Measurements from ENCODE around the gene SMAD9. TPM values are rescaled to one million over a fixed set of nuclear protein-coding genes. Genes with fewer than 3 reads are reported as not detected.

The SMAD9 gene
- total RNA-seq, 1 donor, result 4.7 TPM

DNA sequence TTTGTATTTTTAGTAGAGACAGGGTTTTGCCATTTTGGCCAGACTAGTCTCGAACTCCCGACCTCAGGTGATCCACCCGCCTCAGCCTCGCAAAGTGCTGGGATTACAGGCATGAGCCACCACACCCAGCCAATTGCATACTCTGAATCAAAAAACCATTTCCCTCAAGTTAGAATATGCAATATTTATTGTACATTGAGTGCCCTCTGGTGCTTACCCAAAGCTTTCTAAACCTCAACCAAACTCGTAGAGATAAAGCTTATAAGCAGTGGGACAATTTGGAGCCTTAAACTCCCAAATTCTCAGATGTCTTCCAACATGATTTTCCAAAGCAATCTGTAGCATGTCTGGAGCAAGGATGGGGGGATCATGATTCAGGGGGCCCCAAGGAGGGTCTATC, 78.6 kb downstream of the SMAD9 start:
- no peaks in the 10 kb centered on the region for H3K27me3 ChIP-seq (ENCODE audit: insufficient read depth, low read length)
- H3K9me3 ChIP-seq (ENCODE audit: low read depth, low read length), result no peaks in the 10 kb centered on the region
- no peak overlapping the region for H3K4me2 ChIP-seq (ENCODE audit: insufficient read depth, low read length)
- no peaks in the 10 kb centered on the region for H3K4me1 ChIP-seq (ENCODE audit: insufficient read depth, low read length)
- H4K20me1 ChIP-seq (ENCODE audit: insufficient read depth, low read length), result no peaks in the 10 kb centered on the region
- no peak overlapping the region for H2AFZ ChIP-seq (ENCODE audit: low read length)
- H3K79me2 ChIP-seq (ENCODE audit: insufficient read depth, low read length), result no peaks in the 10 kb centered on the region
- no peaks in the 10 kb centered on the region for H3K36me3 ChIP-seq (ENCODE audit: insufficient read depth, low read length)
- peak; percentile 75 for DNase-seq (ENCODE audit: insufficient read length, low spot score, missing footprints)
- no peak overlapping the region for H3K4me3 ChIP-seq (ENCODE audit: insufficient read depth, low read length)
- TF ChIP-seq, protein P1, sequence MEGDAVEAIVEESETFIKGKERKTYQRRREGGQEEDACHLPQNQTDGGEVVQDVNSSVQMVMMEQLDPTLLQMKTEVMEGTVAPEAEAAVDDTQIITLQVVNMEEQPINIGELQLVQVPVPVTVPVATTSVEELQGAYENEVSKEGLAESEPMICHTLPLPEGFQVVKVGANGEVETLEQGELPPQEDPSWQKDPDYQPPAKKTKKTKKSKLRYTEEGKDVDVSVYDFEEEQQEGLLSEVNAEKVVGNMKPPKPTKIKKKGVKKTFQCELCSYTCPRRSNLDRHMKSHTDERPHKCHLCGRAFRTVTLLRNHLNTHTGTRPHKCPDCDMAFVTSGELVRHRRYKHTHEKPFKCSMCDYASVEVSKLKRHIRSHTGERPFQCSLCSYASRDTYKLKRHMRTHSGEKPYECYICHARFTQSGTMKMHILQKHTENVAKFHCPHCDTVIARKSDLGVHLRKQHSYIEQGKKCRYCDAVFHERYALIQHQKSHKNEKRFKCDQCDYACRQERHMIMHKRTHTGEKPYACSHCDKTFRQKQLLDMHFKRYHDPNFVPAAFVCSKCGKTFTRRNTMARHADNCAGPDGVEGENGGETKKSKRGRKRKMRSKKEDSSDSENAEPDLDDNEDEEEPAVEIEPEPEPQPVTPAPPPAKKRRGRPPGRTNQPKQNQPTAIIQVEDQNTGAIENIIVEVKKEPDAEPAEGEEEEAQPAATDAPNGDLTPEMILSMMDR (IDR thresholded peaks at IDR 0.05; ENCODE audit: extremely low read depth, low read depth, low read length), result no peak
- no peak overlapping the region for H3K27ac ChIP-seq (ENCODE audit: low read depth, low read length)

DNA sequence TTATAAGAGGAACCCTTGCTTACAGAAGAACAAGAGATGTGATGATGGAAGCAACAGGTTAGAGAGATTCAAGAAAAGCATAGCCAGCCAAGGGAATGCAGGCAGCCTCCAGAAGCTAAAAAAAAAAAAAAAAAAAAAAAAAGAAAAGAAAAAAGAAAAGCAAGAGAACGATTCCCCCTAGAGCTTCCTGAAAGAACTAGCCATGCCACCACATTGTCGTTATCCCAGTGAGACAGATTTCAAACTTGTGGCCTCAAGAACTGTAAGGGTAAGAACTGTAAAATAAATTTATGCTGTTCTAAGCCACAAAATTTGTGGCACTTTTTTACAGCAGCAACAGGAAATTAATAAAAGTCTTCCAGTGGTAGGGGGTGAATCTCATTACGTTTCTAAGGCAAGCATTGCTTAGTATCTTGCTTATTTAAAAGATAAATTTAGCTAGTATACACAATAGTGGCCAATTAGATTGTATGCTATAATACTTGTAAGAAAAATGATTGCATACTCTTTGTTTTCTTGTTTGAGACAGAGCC, 79.3 kb downstream of the SMAD9 start:
- Histone ChIP-seq H3K4me3 (ENCODE audit: insufficient read depth, low read length) (no peak overlapping the region), H3K4me1 (ENCODE audit: insufficient read depth, low read length) (no peaks in the 10 kb centered on the region), H3K4me2 (ENCODE audit: insufficient read depth, low read length) (no peak overlapping the region), H3K79me2 (ENCODE audit: insufficient read depth, low read length) (no peaks in the 10 kb centered on the region), H3K9me3 (ENCODE audit: low read depth, low read length) (no peaks in the 10 kb centered on the region), H3K27me3 (ENCODE audit: insufficient read depth, low read length) (no peaks in the 10 kb centered on the region), H4K20me1 (ENCODE audit: insufficient read depth, low read length) (no peaks in the 10 kb centered on the region), H2AFZ (ENCODE audit: low read length) (no peak overlapping the region), H3K36me3 (ENCODE audit: insufficient read depth, low read length) (no peaks in the 10 kb centered on the region), H3K27ac (ENCODE audit: low read depth, low read length) (no peak overlapping the region)
- DNase-seq (ENCODE audit: insufficient read length, low spot score, missing footprints), result no peak
- TF ChIP-seq, protein P1 (IDR thresholded peaks at IDR 0.05; ENCODE audit: extremely low read depth, low read depth, low read length), result no peak

DNA sequence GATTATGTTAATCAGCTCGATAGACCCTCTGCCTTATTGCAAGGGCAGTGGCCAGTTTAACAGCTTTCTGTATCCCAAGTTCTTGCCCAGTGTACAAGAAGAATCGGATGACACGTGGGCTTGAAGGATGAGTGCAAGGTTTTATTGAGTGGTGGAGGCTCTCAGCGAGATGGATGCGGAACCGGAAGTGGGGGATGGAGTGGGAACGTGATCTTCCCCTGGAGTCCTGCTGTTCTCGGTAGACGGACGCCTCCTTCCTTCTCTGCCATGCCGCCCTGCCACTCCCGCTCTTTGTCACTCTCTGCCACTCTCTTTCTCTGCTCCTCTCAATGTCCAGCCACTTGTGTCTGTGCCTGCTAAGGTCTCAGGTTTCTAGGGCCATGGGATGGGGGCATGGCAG, 80.1 kb downstream of the SMAD9 start:
- H3K4me3 ChIP-seq (ENCODE audit: insufficient read depth, low read length), result no peak overlapping the region
- H3K27me3 ChIP-seq (ENCODE audit: insufficient read depth, low read length), result no peaks in the 10 kb centered on the region
- no peaks in the 10 kb centered on the region for H4K20me1 ChIP-seq (ENCODE audit: insufficient read depth, low read length)
- no peaks in the 10 kb centered on the region for H3K36me3 ChIP-seq (ENCODE audit: insufficient read depth, low read length)
- TF ChIP-seq, protein P1 (IDR thresholded peaks at IDR 0.05; ENCODE audit: extremely low read depth, low read depth, low read length), result no peak
- DNase-seq (ENCODE audit: insufficient read length, low spot score, missing footprints), result no peak
- no peak overlapping the region for H3K27ac ChIP-seq (ENCODE audit: low read depth, low read length)
- no peaks in the 10 kb centered on the region for H3K4me1 ChIP-seq (ENCODE audit: insufficient read depth, low read length)
- no peaks in the 10 kb centered on the region for H3K9me3 ChIP-seq (ENCODE audit: low read depth, low read length)
- no peaks in the 10 kb centered on the region for H3K79me2 ChIP-seq (ENCODE audit: insufficient read depth, low read length)
- no peak overlapping the region for H2AFZ ChIP-seq (ENCODE audit: low read length)
- no peak overlapping the region for H3K4me2 ChIP-seq (ENCODE audit: insufficient read depth, low read length)

DNA sequence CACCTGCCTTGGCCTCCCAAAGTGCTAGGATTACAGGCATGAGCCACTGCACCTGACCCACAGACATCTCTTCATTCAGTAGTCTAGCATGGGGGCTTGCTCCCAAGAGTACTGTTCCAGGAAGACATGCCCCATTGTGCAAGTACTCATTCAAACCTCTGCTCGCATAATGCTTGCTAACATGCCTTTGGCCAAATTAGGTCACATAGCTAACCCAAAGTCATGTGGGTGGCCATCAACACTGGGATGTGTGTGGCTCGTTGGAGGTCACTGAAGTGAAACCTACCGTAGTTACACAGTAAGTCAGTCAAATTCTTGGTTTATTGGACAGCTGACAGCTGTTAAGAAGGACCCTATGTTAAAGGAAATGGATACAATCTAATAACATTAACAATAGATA, 80.8 kb downstream of the SMAD9 start:
- H3K36me3 ChIP-seq (ENCODE audit: insufficient read depth, low read length), result no peaks in the 10 kb centered on the region
- no peak for DNase-seq (ENCODE audit: insufficient read length, low spot score, missing footprints)
- H3K4me3 ChIP-seq (ENCODE audit: insufficient read depth, low read length), result no peak overlapping the region
- H3K27me3 ChIP-seq (ENCODE audit: insufficient read depth, low read length), result no peaks in the 10 kb centered on the region
- no peak overlapping the region for H3K4me2 ChIP-seq (ENCODE audit: insufficient read depth, low read length)
- H3K27ac ChIP-seq (ENCODE audit: low read depth, low read length), result no peak overlapping the region
- H2AFZ ChIP-seq (ENCODE audit: low read length), result no peak overlapping the region
- no peaks in the 10 kb centered on the region for H3K79me2 ChIP-seq (ENCODE audit: insufficient read depth, low read length)
- no peaks in the 10 kb centered on the region for H4K20me1 ChIP-seq (ENCODE audit: insufficient read depth, low read length)
- no peaks in the 10 kb centered on the region for H3K9me3 ChIP-seq (ENCODE audit: low read depth, low read length)
- TF ChIP-seq, protein P1 (IDR thresholded peaks at IDR 0.05; ENCODE audit: extremely low read depth, low read depth, low read length), result no peak
- no peaks in the 10 kb centered on the region for H3K4me1 ChIP-seq (ENCODE audit: insufficient read depth, low read length)

All from osteoblast (primary cell).